Neural progenitor cell (in vitro differentiated cells): ENCODE results near the gene SOWAHD.

Experiments
- CTCF ChIP-seq: fragments of 200-600 bp; sonication (generic); IDR thresholded peaks from 2 replicates; pipeline ENCODE4 v1.5.1; 2017; ENCODE audit warnings: antibody characterized with exemption, mild to moderate bottlenecking
- EZH2 ChIP-seq: fragments of 200-600 bp; sonication (generic); IDR thresholded peaks from 2 replicates; pipeline ENCODE4 v1.6.1; 2017; ENCODE audit warnings: antibody characterized with exemption, mild to moderate bottlenecking, moderate library complexity
- EZH2phosphoT487 ChIP-seq: fragments of 200-600 bp; sonication (generic); IDR thresholded peaks from 2 replicates; pipeline ENCODE4 v1.6.1; 2017; ENCODE audit warnings: antibody characterized with exemption

- TF ChIP-seq EZH2: no peak
- TF ChIP-seq CTCF: no peak
- no peak for TF ChIP-seq EZH2phosphoT487
Observed at GRCh38 chrX:119736206-119736764, 22.1 kb upstream of the SOWAHD start.
